GM12873 (cell line): ENCODE measurements around the gene KDR.

Source experiments
- TF ChIP-seq, protein P1 (sequence below): IDR thresholded peaks from 2 replicates; pipeline ENCODE4 v1.5.1; 2012; ENCODE audit warnings: low read depth, mild to moderate bottlenecking, moderate library complexity, low read length, control low read depth; ENCODE audit not compliant: insufficient read depth; ENCODE audit errors: missing control alignments

The KDR gene

DNA sequence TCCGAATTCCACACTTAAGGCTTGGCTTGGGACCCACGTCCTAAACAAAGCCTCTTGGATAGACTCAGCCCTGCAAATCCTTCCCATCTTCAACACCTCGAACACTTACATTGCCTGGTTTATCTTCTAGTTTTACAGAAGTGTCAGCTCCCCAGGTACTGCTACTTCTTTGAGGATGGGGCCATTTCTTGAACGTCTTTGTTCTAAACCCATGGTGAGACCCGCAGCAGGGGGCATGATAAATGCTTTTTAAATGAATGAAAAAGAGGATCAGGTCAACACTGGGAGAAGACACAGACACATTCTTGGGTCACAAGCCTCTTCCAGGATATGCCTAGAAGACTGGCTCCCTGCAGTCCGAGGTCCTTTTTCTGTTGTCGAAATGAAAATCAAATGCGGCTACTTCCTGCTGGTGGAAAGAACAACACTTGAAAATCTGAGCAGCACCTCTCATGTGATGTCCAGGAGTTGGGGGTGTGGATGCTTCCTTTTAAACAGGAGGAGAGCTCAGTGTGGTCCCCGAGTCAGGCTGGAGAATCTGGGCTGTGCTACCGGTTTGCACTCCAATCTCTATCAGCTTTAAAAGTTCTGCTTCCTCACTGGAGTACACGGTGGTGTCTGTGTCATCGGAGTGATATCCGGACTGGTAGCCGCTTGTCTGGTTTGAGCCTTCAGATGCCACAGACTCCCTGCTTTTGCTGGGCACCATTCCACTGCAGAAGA, 45.8 kb downstream of the KDR start:
- TF ChIP-seq, protein P1, sequence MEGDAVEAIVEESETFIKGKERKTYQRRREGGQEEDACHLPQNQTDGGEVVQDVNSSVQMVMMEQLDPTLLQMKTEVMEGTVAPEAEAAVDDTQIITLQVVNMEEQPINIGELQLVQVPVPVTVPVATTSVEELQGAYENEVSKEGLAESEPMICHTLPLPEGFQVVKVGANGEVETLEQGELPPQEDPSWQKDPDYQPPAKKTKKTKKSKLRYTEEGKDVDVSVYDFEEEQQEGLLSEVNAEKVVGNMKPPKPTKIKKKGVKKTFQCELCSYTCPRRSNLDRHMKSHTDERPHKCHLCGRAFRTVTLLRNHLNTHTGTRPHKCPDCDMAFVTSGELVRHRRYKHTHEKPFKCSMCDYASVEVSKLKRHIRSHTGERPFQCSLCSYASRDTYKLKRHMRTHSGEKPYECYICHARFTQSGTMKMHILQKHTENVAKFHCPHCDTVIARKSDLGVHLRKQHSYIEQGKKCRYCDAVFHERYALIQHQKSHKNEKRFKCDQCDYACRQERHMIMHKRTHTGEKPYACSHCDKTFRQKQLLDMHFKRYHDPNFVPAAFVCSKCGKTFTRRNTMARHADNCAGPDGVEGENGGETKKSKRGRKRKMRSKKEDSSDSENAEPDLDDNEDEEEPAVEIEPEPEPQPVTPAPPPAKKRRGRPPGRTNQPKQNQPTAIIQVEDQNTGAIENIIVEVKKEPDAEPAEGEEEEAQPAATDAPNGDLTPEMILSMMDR = no peak

DNA sequence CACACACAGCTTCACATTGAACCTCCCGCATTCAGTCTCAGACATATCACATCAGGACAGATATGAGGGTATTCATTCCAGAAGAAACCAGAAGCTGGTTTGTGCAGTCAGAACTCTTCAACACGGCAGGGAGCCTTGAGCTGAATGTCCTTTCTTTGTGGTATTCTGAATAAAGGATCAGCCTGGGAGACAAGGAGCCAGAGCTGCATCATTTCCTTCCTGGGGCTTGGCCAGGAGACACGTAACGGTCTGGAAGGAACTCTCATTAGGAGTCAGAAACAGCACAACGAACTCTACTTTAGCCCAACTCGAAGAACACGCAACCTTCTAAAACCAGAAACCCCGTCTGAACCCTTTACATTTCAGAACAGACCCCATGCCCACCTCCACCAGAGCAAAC, 46.4 kb downstream of the KDR start:
- TF ChIP-seq, protein P1 = no peak

DNA sequence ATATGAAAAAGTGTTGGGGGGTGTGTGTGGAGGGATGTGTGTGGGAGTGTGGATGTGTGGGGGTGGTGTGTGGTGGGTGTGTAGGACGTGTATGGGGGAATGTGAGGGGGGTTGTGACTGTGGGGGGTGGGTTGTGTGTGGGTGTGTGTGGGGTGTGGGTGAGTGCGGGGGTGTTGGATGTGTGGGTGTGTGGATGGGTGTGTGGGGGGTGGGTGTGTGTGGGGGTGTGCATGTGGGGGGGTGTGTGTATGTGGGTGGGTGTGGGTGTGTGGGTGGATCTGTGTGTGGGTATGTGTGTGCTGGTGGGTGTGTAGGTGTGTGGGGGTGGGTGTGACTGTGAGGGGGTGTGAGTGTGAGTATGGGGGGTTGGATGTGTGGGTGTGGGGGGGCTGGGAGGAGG, 47.8 kb downstream of the KDR start:
- TF ChIP-seq, protein P1 = no peak

DNA sequence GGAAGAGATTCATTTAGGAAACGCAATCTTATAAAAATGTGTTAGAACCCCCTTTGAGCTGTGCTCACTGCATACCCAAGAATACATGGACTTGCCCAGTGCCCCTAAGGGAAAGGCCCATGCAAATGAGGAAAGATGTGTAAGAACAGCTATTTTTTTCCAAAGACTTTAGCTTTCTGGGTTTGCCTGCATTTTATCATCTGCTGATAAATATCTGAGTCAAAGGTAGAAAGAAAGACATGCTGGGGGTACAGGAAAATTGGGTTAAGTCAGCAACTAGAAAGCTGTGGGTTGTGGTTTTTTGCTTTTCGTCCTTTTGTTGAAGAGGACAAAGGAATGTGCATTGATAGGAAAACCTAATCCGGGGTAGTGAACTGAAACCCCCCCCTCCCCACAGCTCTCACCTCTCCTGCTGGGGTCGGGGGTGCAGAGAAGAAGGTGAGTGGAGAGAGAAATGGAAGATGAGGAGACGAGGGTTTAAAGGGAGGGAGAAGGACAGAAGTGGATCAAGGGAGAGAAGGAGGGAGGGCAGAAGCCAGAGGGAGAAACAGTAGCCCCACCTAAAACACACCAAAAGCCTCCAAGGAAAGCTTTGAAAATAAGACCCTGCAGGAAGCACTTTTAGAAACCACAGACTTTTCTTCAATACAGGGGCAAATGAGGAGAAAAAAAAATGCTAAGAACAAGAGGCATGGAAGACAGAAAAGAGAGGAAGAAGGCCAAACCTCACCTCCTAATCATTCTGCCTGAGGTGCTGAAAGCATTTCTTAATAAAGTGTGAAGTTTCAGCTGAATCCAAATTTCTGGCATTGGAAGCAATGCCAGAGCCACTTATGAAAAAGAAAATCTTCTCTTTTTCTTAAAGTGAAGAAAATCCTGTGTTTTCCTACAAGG, 49.3 kb downstream of the KDR start:
- TF ChIP-seq, protein P1 = no peak

DNA sequence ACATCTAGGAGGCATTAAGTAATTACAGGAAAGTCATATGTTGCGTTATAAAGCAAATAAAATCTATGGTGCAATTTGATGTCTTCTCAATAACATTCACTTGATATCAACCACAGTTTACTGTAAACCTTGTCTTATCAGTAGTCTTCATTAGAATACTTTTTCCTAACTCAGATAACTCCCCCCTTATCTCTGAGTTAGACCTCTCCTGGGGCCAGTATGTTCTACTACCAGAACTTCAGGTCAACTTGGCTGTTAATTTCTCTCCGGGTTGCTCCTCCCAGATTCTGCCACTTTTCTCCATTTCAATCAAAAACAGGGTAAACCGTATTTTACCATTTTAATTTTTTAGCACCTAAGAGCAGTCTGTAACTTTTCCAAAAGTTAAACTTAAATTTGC, 50.0 kb downstream of the KDR start:
- TF ChIP-seq, protein P1 = no peak

DNA sequence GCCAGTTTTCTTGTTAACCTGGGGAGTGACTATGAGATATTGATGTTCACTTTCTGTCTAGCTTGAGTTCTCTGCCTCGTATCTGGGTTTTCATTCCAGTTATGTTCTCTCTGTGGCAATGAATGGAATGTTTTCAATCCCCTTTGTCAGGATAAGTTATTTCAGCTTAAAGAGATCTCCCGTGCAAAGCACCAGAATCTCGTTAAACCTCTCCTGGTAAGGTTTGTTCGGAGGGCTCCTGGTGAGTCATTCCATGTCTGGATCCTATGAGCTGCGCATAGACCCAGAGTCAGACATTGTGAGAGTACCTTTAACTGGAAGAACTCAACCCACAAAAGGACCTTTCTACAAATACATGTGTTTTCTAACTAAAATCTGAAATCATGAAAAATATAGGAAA, 51.0 kb downstream of the KDR start:
- TF ChIP-seq, protein P1 = no peak

DNA sequence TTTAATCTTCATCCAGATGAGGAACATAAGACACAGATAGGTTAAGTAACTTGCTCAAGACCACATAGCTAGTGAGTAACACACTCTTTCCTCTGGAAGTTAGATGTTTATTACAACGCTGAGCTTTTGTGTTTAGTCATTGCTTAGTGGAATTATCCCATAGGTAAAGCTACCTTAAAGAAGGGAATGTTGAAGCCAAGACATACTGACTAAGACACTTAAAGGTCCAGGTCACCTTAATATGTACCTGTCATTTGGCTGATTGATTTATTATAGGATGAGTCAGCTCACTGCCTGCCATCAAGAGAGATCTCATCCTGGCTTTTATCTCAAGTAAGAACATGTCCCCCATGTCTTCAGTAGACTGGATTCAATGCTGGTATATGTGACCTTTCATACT, 53.4 kb downstream of the KDR start:
- TF ChIP-seq, protein P1 = no peak
